Measurements from ENCODE around the gene PCDH9. TPM values are rescaled to one million over a fixed set of nuclear protein-coding genes. Genes with fewer than 3 reads are reported as not detected.
A peak's percentile ranks its signal among the peaks of the same experiment; 100 is the strongest.

The PCDH9 gene
- total and polyA plus RNA-seq, 2 of the 13 experiments (the other 11 are each of a cell fraction or from before 2014, with no cell fraction given), result 0.09 TPM; not detected in 1

- TF ChIP-seq HMGXB3 (CRISPR knock-in tag; IDR thresholded peaks at IDR 0.05; ENCODE audit: borderline replicate concordance) (0 out of 2 replicates have a peak, but pooled peaks have one; percentile 56), PTBP1 (IDR thresholded peaks at IDR 0.05; ENCODE audit: low read depth, low read length, poor library complexity, severe bottlenecking) (no peak), ZFX (CRISPR knock-in tag; IDR thresholded peaks at IDR 0.05; ENCODE audit: low read depth) (peak; percentile 56; the same call in 1 of the 2 replicates), ETV5 (CRISPR knock-in tag; IDR thresholded peaks at IDR 0.05; ENCODE audit: borderline replicate concordance) (peak; percentile 55; the same call in 1 of the 2 replicates), ZZZ3 (CRISPR knock-in tag; IDR thresholded peaks at IDR 0.05; ENCODE audit: borderline replicate concordance) (0 out of 2 replicates have a peak, but pooled peaks have one; percentile 22), PRMT3 (CRISPR knock-in tag; IDR thresholded peaks at IDR 0.05; ENCODE audit: borderline replicate concordance, low read depth) (no peak), GPBP1L1 (CRISPR knock-in tag; IDR thresholded peaks at IDR 0.05) (no peak), ZNF691 (CRISPR knock-in tag; IDR thresholded peaks at IDR 0.05; ENCODE audit: borderline replicate concordance, low read depth) (no peak), ZNF12 (CRISPR knock-in tag; IDR thresholded peaks at IDR 0.05) (0 out of 2 replicates have a peak, but pooled peaks have one; percentile 14), ZNF24 (IDR thresholded peaks at IDR 0.05) (no peak), NFATC3 (CRISPR knock-in tag; IDR thresholded peaks at IDR 0.05) (0 out of 2 replicates have a peak, but pooled peaks have one; percentile 51), ATAD3A (CRISPR knock-in tag; IDR thresholded peaks at IDR 0.05) (no peak), PLRG1 (conservative IDR thresholded peaks at IDR 0.05) (no peak), MLLT10 (CRISPR knock-in tag; IDR thresholded peaks at IDR 0.05) (no peak), KDM1A (CRISPR knock-in tag; IDR thresholded peaks at IDR 0.05) (no peak), ZNF446 (CRISPR knock-in tag; IDR thresholded peaks at IDR 0.05) (0 out of 2 replicates have a peak, but pooled peaks have one; percentile 63), MXI1 (IDR thresholded peaks at IDR 0.05; ENCODE audit: borderline replicate concordance, low read depth, low read length) (no peak), FOXA1 (IDR thresholded peaks at IDR 0.05) (no peak), FOXA1 (CRISPR knock-in tag; IDR thresholded peaks at IDR 0.05) (no peak), NCOA2 (CRISPR knock-in tag; IDR thresholded peaks at IDR 0.05) (peak; percentile 42; the same call in 1 of the 2 replicates), ZNF33B (CRISPR knock-in tag; IDR thresholded peaks at IDR 0.05) (no peak)
These were observed 510 bp upstream of the PCDH9 start (continued) for GRCh38 chr13:67230404-67231288.
